ENCODE measurements around the gene PLA1A.

PLA1A gene

GRCh38 chr3:119630128-119630879, 32.6 kb downstream of the PLA1A start:
- Mint-ChIP-seq H3K36me3 (no peaks in the 10 kb centered on the region), H3K4me1 (peaks cover 24% of the 10 kb centered on the region), H3K9me3 (no peaks in the 10 kb centered on the region), H3K27me3 (peaks cover 41% of the 10 kb centered on the region), H3K27ac (no peak overlapping the region), H3K4me3 (no peak overlapping the region)
- DNase-seq, result no peak
- CTCF ChIA-PET, result no interaction called here

- Mint-ChIP-seq H3K4me1 (peaks cover 24% of the 10 kb centered on the region), H3K9me3 (no peaks in the 10 kb centered on the region), H3K27me3 (peaks cover 35% of the 10 kb centered on the region), H3K4me3 (no peak overlapping the region), H3K36me3 (no peaks in the 10 kb centered on the region), H3K27ac (no peak overlapping the region)
- CTCF ChIA-PET, result no interaction called here
- DNase-seq, result no peak
These were observed 33.2 kb downstream of the PLA1A start for GRCh38 chr3:119630880-119631329.

GRCh38 chr3:119631516-119631915, 33.8 kb downstream of the PLA1A start:
- no peak overlapping the region for H3K27ac Mint-ChIP-seq
- peaks cover 22% of the 10 kb centered on the region for H3K4me1 Mint-ChIP-seq
- no peaks in the 10 kb centered on the region for H3K9me3 Mint-ChIP-seq
- no peaks in the 10 kb centered on the region for H3K36me3 Mint-ChIP-seq
- DNase-seq, result no peak
- H3K4me3 Mint-ChIP-seq, result no peak overlapping the region
- CTCF ChIA-PET, result no interaction called here
- H3K27me3 Mint-ChIP-seq, result peaks cover 29% of the 10 kb centered on the region

GRCh38 chr3:119632216-119632615, 34.5 kb downstream of the PLA1A start:
- DNase-seq, result no peak
- Mint-ChIP-seq H3K36me3 (no peaks in the 10 kb centered on the region), H3K27me3 (peaks cover 26% of the 10 kb centered on the region), H3K27ac (no peak overlapping the region), H3K4me3 (no peak overlapping the region), H3K9me3 (no peaks in the 10 kb centered on the region), H3K4me1 (peaks cover 18% of the 10 kb centered on the region)
- CTCF ChIA-PET, result no interaction called here

GRCh38 chr3:119632829-119633228, 35.1 kb downstream of the PLA1A start:
- peaks cover 20% of the 10 kb centered on the region for H3K27me3 Mint-ChIP-seq
- no peaks in the 10 kb centered on the region for H3K9me3 Mint-ChIP-seq
- CTCF ChIA-PET, result no interaction called here
- no peak overlapping the region for H3K4me3 Mint-ChIP-seq
- no peaks in the 10 kb centered on the region for H3K36me3 Mint-ChIP-seq
- H3K27ac Mint-ChIP-seq, result no peak overlapping the region
- DNase-seq, result no peak
- H3K4me1 Mint-ChIP-seq, result peaks cover 15% of the 10 kb centered on the region

GRCh38 chr3:119635719-119636118, 38.0 kb downstream of the PLA1A start:
- Mint-ChIP-seq H3K36me3 (peaks cover 8% of the 10 kb centered on the region), H3K4me1 (peaks cover 26% of the 10 kb centered on the region), H3K27ac (no peak overlapping the region), H3K27me3 (peaks cover 12% of the 10 kb centered on the region), H3K9me3 (no peaks in the 10 kb centered on the region), H3K4me3 (no peak overlapping the region)
- CTCF ChIA-PET, result no interaction called here
- DNase-seq, result no peak

- Mint-ChIP-seq H3K4me1 (peaks cover 26% of the 10 kb centered on the region), H3K27ac (no peak overlapping the region), H3K36me3 (peaks cover 10% of the 10 kb centered on the region), H3K4me3 (no peak overlapping the region), H3K9me3 (no peaks in the 10 kb centered on the region), H3K27me3 (peaks cover 12% of the 10 kb centered on the region)
- no peak for DNase-seq
- CTCF ChIA-PET, result interaction anchor here (0.5 kb wide), 1 partner anchor 52 kb away, joined by 3 read pairs; no protein-coding TSS in a partner anchor
These were observed 38.6 kb downstream of the PLA1A start for GRCh38 chr3:119636249-119636648.

- Mint-ChIP-seq H3K4me3 (no peak overlapping the region), H3K9me3 (no peaks in the 10 kb centered on the region), H3K27ac (no peak overlapping the region), H3K4me1 (peaks cover 26% of the 10 kb centered on the region), H3K36me3 (peaks cover 12% of the 10 kb centered on the region), H3K27me3 (peaks cover 12% of the 10 kb centered on the region)
- CTCF ChIA-PET, result interaction anchor here (0.5 kb wide), 1 partner anchor 53 kb away, joined by 3 read pairs; no protein-coding TSS in a partner anchor
- DNase-seq, result no peak
These were observed 39.4 kb downstream of the PLA1A start for GRCh38 chr3:119636891-119637611.

GRCh38 chr3:119637679-119638477, 40.2 kb downstream of the PLA1A start:
- CTCF ChIA-PET, result no interaction called here
- Mint-ChIP-seq H3K36me3 (peaks cover 12% of the 10 kb centered on the region), H3K4me3 (no peak overlapping the region), H3K4me1 (peaks cover 26% of the 10 kb centered on the region), H3K27me3 (peaks cover 11% of the 10 kb centered on the region), H3K27ac (peak overlapping the region; percentile 93), H3K9me3 (no peaks in the 10 kb centered on the region)
- DNase-seq, result no peak

- Mint-ChIP-seq H3K27ac (peak overlapping the region; percentile 93), H3K27me3 (no peaks in the 10 kb centered on the region), H3K9me3 (no peaks in the 10 kb centered on the region), H3K4me3 (no peak overlapping the region), H3K36me3 (peaks cover 12% of the 10 kb centered on the region), H3K4me1 (peaks cover 26% of the 10 kb centered on the region)
- DNase-seq, result no peak
- CTCF ChIA-PET, result no interaction called here
These were observed 42.0 kb downstream of the PLA1A start for GRCh38 chr3:119639494-119640350.

GRCh38 chr3:119641416-119641815, 43.7 kb downstream of the PLA1A start:
- CTCF ChIA-PET, result no interaction called here
- Mint-ChIP-seq H3K27me3 (no peaks in the 10 kb centered on the region), H3K4me3 (no peak overlapping the region), H3K4me1 (peaks cover 26% of the 10 kb centered on the region), H3K36me3 (peaks cover 12% of the 10 kb centered on the region), H3K9me3 (no peaks in the 10 kb centered on the region), H3K27ac (no peak overlapping the region)
- DNase-seq, result no peak

GRCh38 chr3:119642746-119643473, 45.2 kb downstream of the PLA1A start:
- Mint-ChIP-seq H3K4me3 (no peak overlapping the region), H3K4me1 (peaks cover 20% of the 10 kb centered on the region), H3K36me3 (peaks cover 14% of the 10 kb centered on the region), H3K27me3 (no peaks in the 10 kb centered on the region), H3K9me3 (no peaks in the 10 kb centered on the region), H3K27ac (no peak overlapping the region)
- CTCF ChIA-PET, result interaction anchor here (1.0 kb wide), 1 partner anchor 14 kb away, joined by 3 read pairs; no protein-coding TSS in a partner anchor
- no peak for DNase-seq

- no peak for DNase-seq
- Mint-ChIP-seq H3K4me3 (no peak overlapping the region), H3K4me1 (peaks cover 14% of the 10 kb centered on the region), H3K9me3 (no peaks in the 10 kb centered on the region), H3K36me3 (peaks cover 14% of the 10 kb centered on the region), H3K27ac (no peak overlapping the region), H3K27me3 (no peaks in the 10 kb centered on the region)
- CTCF ChIA-PET, result interaction anchor here (1.0 kb wide), 1 partner anchor 14 kb away, joined by 3 read pairs; no protein-coding TSS in a partner anchor
These were observed 45.8 kb downstream of the PLA1A start for GRCh38 chr3:119643528-119643927.

Measured in activated naive CD4-positive, alpha-beta T cell treated with anti-CD3 and anti-CD28 coated beads, Interleukin-2, amount 10 ng/mL, durations not matched to agents 7 days and 5 days (primary cell).